Measurements from ENCODE around the gene ULBP2. TPM values are rescaled to one million over a fixed set of nuclear protein-coding genes. Genes with fewer than 3 reads are reported as not detected.
"Not testable (repeated sequence)": the region's sequence is repeated elsewhere in the genome, so short reads cannot be mapped to it uniquely, and the experiment has no call there.

The ULBP2 gene
- total and polyA plus RNA-seq, 7 experiments from 2014 or later, result 0.27 to 1.0 (median 0.56) TPM; not detected in 2

DNA sequence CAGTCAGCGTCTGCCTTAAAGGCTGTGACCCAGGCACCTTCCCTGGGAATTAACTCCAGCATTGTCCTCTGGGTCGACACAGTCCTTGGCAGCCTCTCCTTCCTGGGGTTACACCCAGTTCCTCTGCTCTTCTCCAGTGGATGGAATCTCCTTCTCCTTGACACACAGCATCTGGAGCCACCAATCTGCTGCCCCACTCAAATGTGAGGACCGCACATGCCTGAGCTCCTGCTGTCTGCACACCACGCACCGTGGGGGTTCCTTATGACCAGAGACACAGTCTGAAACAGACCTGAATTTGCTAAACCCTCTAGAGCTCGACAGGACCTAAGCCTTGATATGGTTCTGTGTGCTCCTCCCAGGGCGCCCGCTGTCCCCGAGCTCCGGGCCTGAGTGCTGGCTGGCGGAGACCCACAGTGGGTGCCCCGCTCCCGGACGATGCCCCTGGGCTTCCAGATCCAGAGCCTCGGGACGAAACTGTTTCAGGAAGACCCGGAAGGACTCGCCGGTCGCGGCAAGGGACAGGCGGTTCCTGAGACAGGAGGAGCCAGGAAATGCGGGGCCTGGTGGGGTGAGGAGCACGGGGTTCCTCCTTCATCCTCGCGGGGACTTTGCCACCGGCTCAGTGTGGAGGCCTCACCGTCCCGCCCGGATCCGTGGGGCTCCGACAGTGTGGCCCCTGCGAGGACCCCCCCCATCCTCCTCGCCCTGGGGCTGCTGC lies 16.4 kb upstream of the ULBP2 start:
- peak in 1 of 9 donors; percentile 19 for DNase-seq
- no peak for ATAC-seq

DNA sequence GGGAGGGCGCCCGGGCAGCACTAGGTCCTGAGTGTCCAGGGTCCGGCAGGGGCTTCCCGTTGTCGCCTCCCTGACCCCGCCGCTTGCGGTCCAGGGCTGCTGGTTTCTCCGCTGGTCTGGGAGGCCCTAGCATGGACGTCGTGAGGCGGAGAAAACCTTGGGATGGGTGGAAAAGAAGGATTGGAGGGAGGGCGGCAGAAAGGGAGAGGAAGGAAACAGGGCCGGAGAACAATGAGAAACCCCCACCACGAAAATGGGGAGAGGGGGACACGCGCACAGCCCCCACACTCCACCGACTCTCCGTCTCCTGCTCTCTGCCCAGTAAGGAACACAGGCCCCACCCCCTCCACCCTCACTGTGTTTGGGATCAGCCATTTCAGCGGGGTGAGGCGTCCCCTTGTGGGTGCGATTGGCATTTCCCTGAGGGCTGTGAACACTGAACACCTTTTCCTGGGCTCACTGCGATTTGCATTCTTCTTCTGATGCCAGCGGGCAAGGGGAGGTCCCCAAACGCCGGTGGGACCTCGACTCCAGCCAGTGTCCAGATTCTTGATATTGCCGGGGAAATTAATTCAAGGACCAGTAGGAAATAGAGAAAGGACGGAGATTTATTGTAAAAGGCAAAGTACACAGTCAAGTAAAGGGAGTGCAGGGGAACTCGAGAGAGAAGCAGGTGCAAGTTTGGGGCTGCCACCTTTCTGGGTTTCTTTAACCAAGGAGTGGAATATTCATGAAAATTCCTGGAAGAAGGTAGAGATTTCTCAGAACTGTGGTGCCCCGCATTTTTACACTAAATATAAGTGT lies 15.6 kb upstream of the ULBP2 start:
- intact Hi-C loops (cut with micrococcal nuclease), result loop anchor here (1.0 to 10.0 kb wide), 8 partner anchors 44 to 901 kb away; partner anchors contain the start of genes GINM1 (in 1 of the 2) and PPIL4 (in 1 of the 2)
- peaks cover 18 to 30% (median 26%) of the 10 kb centered on the region in 7 donors for H3K4me1 Mint-ChIP-seq
- Histone ChIP-seq H3K27me3 (ENCODE audit: control insufficient read depth in 2 of 2, insufficient read depth in 2 of 2, low read length in 2 of 2) (peaks cover 21 to 32% of the 10 kb centered on the region in 2 donors), H3K9me3 (ENCODE audit: control insufficient read depth in 2 of 3, low read length in 3 of 3) (no peaks in the 10 kb centered on the region), H3K36me3 (ENCODE audit: control insufficient read depth in 2 of 3, insufficient read depth in 3 of 3, low read length in 3 of 3) (no peaks in the 10 kb centered on the region), H3K27ac (ENCODE audit: low read depth, low read length) (no peak overlapping the region), H3K4me1 (ENCODE audit: control insufficient read depth in 2 of 2, insufficient read depth in 2 of 2, low read length in 2 of 2) (peaks cover 6 to 7% of the 10 kb centered on the region in 2 donors), H3K4me3 (ENCODE audit: low read length) (no peak overlapping the region)
- H3K4me3 Mint-ChIP-seq, result peak overlapping the region in 9 of 10 donors; percentile 12 to 73 (median 40)
- ChIA-PET CTCF (interaction anchor here (0.8 to 1.7 kb wide), 2 partner anchors 14 to 91 kb away, joined by 3 to 4 read pairs; no protein-coding TSS in a partner anchor), POLR2A (no interaction called here)
- ATAC-seq, result peak; percentile 76
- H3K36me3 Mint-ChIP-seq, result no peaks in the 10 kb centered on the region
- peak; percentile 35 to 77 (median 56) for DNase-seq
- peaks cover 85 to 93% (median 87%) of the 10 kb centered on the region in 5 donors for H3K27me3 Mint-ChIP-seq
- peak overlapping the region in 1 of 9 donors; percentile 10 for H3K27ac Mint-ChIP-seq
- peaks cover 0 to 6% (median 0%) of the 10 kb centered on the region in 11 donors for H3K9me3 Mint-ChIP-seq

More for the DNA sequence above, 16.4 kb upstream of the ULBP2 start:
- no peak overlapping the region for H3K27ac Mint-ChIP-seq
- intact Hi-C loops (cut with micrococcal nuclease), result loop anchor here (1.0 to 10.0 kb wide), 4 partner anchors 43 to 901 kb away; partner anchors contain the start of gene GINM1 (in 1 of the 2)
- no peaks in the 10 kb centered on the region for H3K36me3 Mint-ChIP-seq
- no peak overlapping the region for H3K27ac ChIP-seq (ENCODE audit: low read depth, low read length)
- H3K9me3 Mint-ChIP-seq, result peaks cover 0 to 6% (median 0%) of the 10 kb centered on the region in 11 donors
- no peaks in the 10 kb centered on the region for H3K36me3 ChIP-seq (ENCODE audit: control insufficient read depth in 2 of 3, insufficient read depth in 3 of 3, low read length in 3 of 3)
- H3K4me3 ChIP-seq (ENCODE audit: low read length), result no peak overlapping the region
- H3K4me1 Mint-ChIP-seq, result peaks cover 18 to 30% (median 26%) of the 10 kb centered on the region in 7 donors
- H3K4me3 Mint-ChIP-seq, result peak overlapping the region in 9 of 10 donors; percentile 26 to 73 (median 48)
- ChIA-PET CTCF (interaction anchor here (0.6 to 1.3 kb wide), 4 partner anchors 9 to 179 kb away, joined by 3 to 5 read pairs (median 3); partner anchors contain the start of gene NUP43), POLR2A (no interaction called here)
- no peaks in the 10 kb centered on the region for H3K9me3 ChIP-seq (ENCODE audit: control insufficient read depth in 2 of 3, low read length in 3 of 3)
- H3K27me3 ChIP-seq (ENCODE audit: control insufficient read depth in 2 of 2, insufficient read depth in 2 of 2, low read length in 2 of 2), result peaks cover 21 to 26% of the 10 kb centered on the region in 2 donors
- peaks cover 6 to 7% of the 10 kb centered on the region in 2 donors for H3K4me1 ChIP-seq (ENCODE audit: control insufficient read depth in 2 of 2, insufficient read depth in 2 of 2, low read length in 2 of 2)
- peaks cover 85 to 93% (median 88%) of the 10 kb centered on the region in 5 donors for H3K27me3 Mint-ChIP-seq

- POLR2A ChIA-PET; ATAC-seq; H3K4me3 ChIP-seq (ENCODE audit: low read length); H3K36me3 Mint-ChIP-seq; DNase-seq; H3K4me1 ChIP-seq (ENCODE audit: control insufficient read depth in 2 of 2, insufficient read depth in 2 of 2, low read length in 2 of 2); H3K9me3 Mint-ChIP-seq; H3K9me3 ChIP-seq (ENCODE audit: control insufficient read depth in 2 of 3, low read length in 3 of 3); H3K36me3 ChIP-seq (ENCODE audit: control insufficient read depth in 2 of 3, insufficient read depth in 3 of 3, low read length in 3 of 3); H3K4me3 Mint-ChIP-seq; H3K27ac ChIP-seq (ENCODE audit: low read depth, low read length); H3K27ac Mint-ChIP-seq: not testable (repeated sequence)
- CTCF ChIA-PET, result interaction anchor here (1.7 kb wide), 1 partner anchor 92 kb away, joined by 4 read pairs; no protein-coding TSS in a partner anchor
- H3K27me3 Mint-ChIP-seq, result peaks cover 87 to 93% (median 87%) of the 10 kb centered on the region in 5 donors
- intact Hi-C loops (cut with micrococcal nuclease), result loop anchor here (5.0 to 10.0 kb wide), 3 partner anchors 45 to 902 kb away; partner anchors contain the start of gene GINM1 (in 1 of the 2)
- H3K4me1 Mint-ChIP-seq, result peaks cover 17 to 29% (median 25%) of the 10 kb centered on the region in 7 donors
- peaks cover 21 to 34% of the 10 kb centered on the region in 2 donors for H3K27me3 ChIP-seq (ENCODE audit: control insufficient read depth in 2 of 2, insufficient read depth in 2 of 2, low read length in 2 of 2)
Observed at GRCh38 chr6:149927025-149927424, 14.8 kb upstream of the ULBP2 start.

GRCh38 chr6:149929422-149929821 lies 12.4 kb upstream of the ULBP2 start:
- Mint-ChIP-seq H3K4me3 (no peak overlapping the region), H3K9me3 (peaks cover 0 to 6% (median 0%) of the 10 kb centered on the region in 11 donors), H3K27me3 (peaks cover 84 to 87% (median 85%) of the 10 kb centered on the region in 5 donors), H3K4me1 (peaks cover 2 to 16% (median 7%) of the 10 kb centered on the region in 7 donors), H3K27ac (no peak overlapping the region), H3K36me3 (no peaks in the 10 kb centered on the region)
- no peak overlapping the region for H3K4me3 ChIP-seq (ENCODE audit: low read length)
- peaks cover 23 to 26% of the 10 kb centered on the region in 2 donors for H3K27me3 ChIP-seq (ENCODE audit: control insufficient read depth in 2 of 2, insufficient read depth in 2 of 2, low read length in 2 of 2)
- H3K27ac ChIP-seq (ENCODE audit: low read depth, low read length), result no peak overlapping the region
- intact Hi-C loops (cut with micrococcal nuclease), result loop anchor here (5.0 to 10.0 kb wide), 3 partner anchors 47 to 905 kb away; partner anchors contain the start of gene GINM1 (in 1 of the 2)
- ChIA-PET POLR2A (no interaction called here), CTCF (interaction anchor here (1.4 kb wide), 1 partner anchor 87 kb away, joined by 4 read pairs; no protein-coding TSS in a partner anchor)
- DNase-seq (no peak), ATAC-seq (no peak)
- no peaks in the 10 kb centered on the region for H3K9me3 ChIP-seq (ENCODE audit: control insufficient read depth in 2 of 3, low read length in 3 of 3)
- peaks cover 0 to 7% of the 10 kb centered on the region in 2 donors for H3K4me1 ChIP-seq (ENCODE audit: control insufficient read depth in 2 of 2, insufficient read depth in 2 of 2, low read length in 2 of 2)
- no peaks in the 10 kb centered on the region for H3K36me3 ChIP-seq (ENCODE audit: control insufficient read depth in 2 of 3, insufficient read depth in 3 of 3, low read length in 3 of 3)

DNA sequence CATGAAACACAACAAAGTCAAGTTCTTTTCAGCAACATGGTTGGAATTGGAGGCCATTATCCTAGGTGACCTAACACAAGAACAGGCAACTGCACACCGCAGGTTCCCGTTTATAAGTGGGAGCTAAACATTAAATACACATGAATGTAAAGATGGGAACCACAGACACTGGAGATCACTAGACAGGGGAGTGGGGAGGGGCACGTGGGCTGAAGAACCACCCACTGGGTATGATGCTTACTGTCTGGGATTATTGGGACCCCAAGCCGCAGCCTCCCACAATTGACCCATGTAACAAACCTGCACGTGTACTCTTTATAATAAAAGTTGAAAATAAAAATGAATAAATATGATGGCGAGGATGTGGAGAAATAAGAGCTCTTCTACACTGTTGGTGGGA lies 10.3 kb upstream of the ULBP2 start:
- Mint-ChIP-seq H3K36me3 (no peaks in the 10 kb centered on the region), H3K4me1 (peaks cover 0 to 13% (median under 1%) of the 10 kb centered on the region in 7 donors), H3K4me3 (no peak overlapping the region), H3K9me3 (peaks cover 0 to 8% (median 0%) of the 10 kb centered on the region in 11 donors), H3K27me3 (peaks cover 86 to 91% (median 87%) of the 10 kb centered on the region in 5 donors), H3K27ac (no peak overlapping the region)
- peaks cover 14 to 37% of the 10 kb centered on the region in 2 donors for H3K27me3 ChIP-seq (ENCODE audit: control insufficient read depth in 2 of 2, insufficient read depth in 2 of 2, low read length in 2 of 2)
- no peaks in the 10 kb centered on the region for H3K36me3 ChIP-seq (ENCODE audit: control insufficient read depth in 2 of 3, insufficient read depth in 3 of 3, low read length in 3 of 3)
- no peak overlapping the region for H3K4me3 ChIP-seq (ENCODE audit: low read length)
- intact Hi-C loops (cut with micrococcal nuclease), result loop anchor here (5.0 to 10.0 kb wide), 3 partner anchors 136 to 463 kb away; partner anchors contain the start of gene ULBP3 (in 1 of the 2)
- H3K9me3 ChIP-seq (ENCODE audit: control insufficient read depth in 2 of 3, low read length in 3 of 3), result no peaks in the 10 kb centered on the region
- H3K27ac ChIP-seq (ENCODE audit: low read depth, low read length), result no peak overlapping the region
- ChIA-PET CTCF (interaction anchor here (0.6 kb wide), 1 partner anchor 103 kb away, joined by 3 read pairs; no protein-coding TSS in a partner anchor), POLR2A (no interaction called here)
- no peak for ATAC-seq
- no peak for DNase-seq
- H3K4me1 ChIP-seq (ENCODE audit: control insufficient read depth in 2 of 2, insufficient read depth in 2 of 2, low read length in 2 of 2), result peaks cover 0 to under 1% of the 10 kb centered on the region in 2 donors

DNA sequence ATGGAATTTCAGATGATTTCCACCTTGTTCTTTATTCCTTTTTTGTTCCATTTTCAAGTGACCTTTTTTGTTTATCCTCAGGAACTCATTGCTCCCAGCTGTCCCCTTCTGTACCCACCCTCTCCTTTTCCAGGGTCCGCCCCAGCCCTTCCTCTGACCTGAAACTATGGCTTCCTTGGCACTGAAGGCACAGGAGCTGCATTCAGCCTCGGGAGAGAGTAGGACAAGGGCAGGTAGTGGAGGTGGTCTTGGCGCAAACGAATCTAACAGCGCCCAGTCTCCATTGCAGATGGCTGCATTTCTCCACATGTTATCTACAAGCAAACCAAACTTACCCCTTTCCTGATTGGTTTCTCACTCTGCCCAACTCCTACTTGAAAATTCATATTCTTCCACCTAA lies 8.8 kb upstream of the ULBP2 start:
- Histone ChIP-seq H3K27ac (ENCODE audit: low read depth, low read length) (no peak overlapping the region), H3K4me3 (ENCODE audit: low read length) (no peak overlapping the region), H3K27me3 (ENCODE audit: control insufficient read depth in 2 of 2, insufficient read depth in 2 of 2, low read length in 2 of 2) (peaks cover 14 to 45% of the 10 kb centered on the region in 2 donors), H3K9me3 (ENCODE audit: control insufficient read depth in 2 of 3, low read length in 3 of 3) (no peaks in the 10 kb centered on the region), H3K36me3 (ENCODE audit: control insufficient read depth in 2 of 3, insufficient read depth in 3 of 3, low read length in 3 of 3) (no peaks in the 10 kb centered on the region), H3K4me1 (ENCODE audit: control insufficient read depth in 2 of 2, insufficient read depth in 2 of 2, low read length in 2 of 2) (no peaks in the 10 kb centered on the region)
- intact Hi-C loops (cut with micrococcal nuclease), result loop anchor here (5.0 to 10.0 kb wide), 3 partner anchors 134 to 462 kb away; partner anchors contain the start of gene ULBP3 (in 1 of the 2)
- ChIA-PET CTCF (interaction anchor here (1.1 kb wide), 1 partner anchor 84 kb away, joined by 4 read pairs; no protein-coding TSS in a partner anchor), POLR2A (no interaction called here)
- Mint-ChIP-seq H3K4me3 (no peak overlapping the region), H3K9me3 (peaks cover 0 to 6% (median 0%) of the 10 kb centered on the region in 11 donors), H3K36me3 (no peaks in the 10 kb centered on the region), H3K4me1 (peaks cover 0 to 18% (median 7%) of the 10 kb centered on the region in 7 donors), H3K27ac (no peak overlapping the region), H3K27me3 (peaks cover 88 to 96% (median 91%) of the 10 kb centered on the region in 5 donors)
- DNase-seq, result peak in 1 of 9 donors; percentile 11
- ATAC-seq, result no peak
